SK-N-SH treated with all-trans-retinoic acid at 6 μM for 48 hours (cell line): ENCODE results near the gene COL4A4.

ENCODE experiments used
- ARNTL ChIP-seq: fragments of 450-650 bp; formaldehyde crosslinking; IDR thresholded peaks from 2 replicates; pipeline ENCODE4 v1.5.0; 2020; ENCODE audit warnings: low read depth, mild to moderate bottlenecking, moderate library complexity, borderline replicate concordance
- BACH2 ChIP-seq: fragments of 250-450 bp; sonication (Bioruptor Pico); IDR thresholded peaks from 2 replicates; pipeline ENCODE4 v1.9.0; 2021; ENCODE audit warnings: mild to moderate bottlenecking, borderline replicate concordance
- CSDC2 ChIP-seq: fragments of 250-450 bp; sonication (Bioruptor Pico); IDR thresholded peaks from 2 replicates; pipeline ENCODE4 v1.5.0; 2020; ENCODE audit warnings: mild to moderate bottlenecking, moderate library complexity
- ESRRG ChIP-seq: fragments of 250-450 bp; sonication (Bioruptor Pico); IDR thresholded peaks from 2 replicates; pipeline ENCODE4 v1.6.1; 2021; ENCODE audit warnings: mild to moderate bottlenecking
- OSR1 ChIP-seq: fragments of 250-450 bp; sonication (Bioruptor Pico); IDR thresholded peaks from 2 replicates; pipeline ENCODE4 v1.8.0; 2022; ENCODE audit warnings: moderate library complexity, mild to moderate bottlenecking, inconsistent platforms
- PPARA ChIP-seq: fragments of 250-450 bp; sonication (Bioruptor Pico); IDR thresholded peaks from 2 replicates; pipeline ENCODE4 v1.5.0; 2020; ENCODE audit warnings: mild to moderate bottlenecking, borderline replicate concordance
- TCF4 ChIP-seq: fragments of 250-450 bp; sonication (Bioruptor Pico); IDR thresholded peaks from 2 replicates; pipeline ENCODE4 v1.8.0; 2021; ENCODE audit warnings: mild to moderate bottlenecking, moderate library complexity, borderline replicate concordance
- ZC3H10 ChIP-seq: fragments of 250-450 bp; sonication (Bioruptor Pico); IDR thresholded peaks from 2 replicates; pipeline ENCODE4 v1.5.1; 2021; ENCODE audit warnings: mild to moderate bottlenecking, moderate library complexity
- ZNF70 ChIP-seq: fragments of 450-650 bp; formaldehyde crosslinking; IDR thresholded peaks from 2 replicates; pipeline ENCODE4 v1.5.0; 2020; ENCODE audit warnings: mild to moderate bottlenecking, moderate library complexity
- TF ChIP-seq, protein P1 (sequence below): fragments of 250-450 bp; sonication (Bioruptor Pico); IDR thresholded peaks from 2 replicates; pipeline ENCODE4 v1.8.0; 2021; ENCODE audit warnings: low read depth, mild to moderate bottlenecking, moderate library complexity, borderline replicate concordance
- TF ChIP-seq, protein P2 (sequence below): fragments of 250-450 bp; sonication (Bioruptor Pico); IDR thresholded peaks from 2 replicates; pipeline ENCODE4 v1.8.0; 2020; ENCODE audit warnings: mild to moderate bottlenecking, moderate library complexity, borderline replicate concordance
- TF ChIP-seq, protein P3 (sequence below): fragments of 250-450 bp; sonication (Bioruptor Pico); IDR thresholded peaks from 2 replicates; pipeline ENCODE4 v1.5.0; 2020; ENCODE audit warnings: mild to moderate bottlenecking, moderate library complexity
- TF ChIP-seq, protein P4 (sequence below): fragments of 250-450 bp; sonication (Bioruptor Pico); IDR thresholded peaks from 2 replicates; pipeline ENCODE4 v1.5.1; 2020; ENCODE audit warnings: low read depth, mild to moderate bottlenecking, moderate library complexity

DNA sequence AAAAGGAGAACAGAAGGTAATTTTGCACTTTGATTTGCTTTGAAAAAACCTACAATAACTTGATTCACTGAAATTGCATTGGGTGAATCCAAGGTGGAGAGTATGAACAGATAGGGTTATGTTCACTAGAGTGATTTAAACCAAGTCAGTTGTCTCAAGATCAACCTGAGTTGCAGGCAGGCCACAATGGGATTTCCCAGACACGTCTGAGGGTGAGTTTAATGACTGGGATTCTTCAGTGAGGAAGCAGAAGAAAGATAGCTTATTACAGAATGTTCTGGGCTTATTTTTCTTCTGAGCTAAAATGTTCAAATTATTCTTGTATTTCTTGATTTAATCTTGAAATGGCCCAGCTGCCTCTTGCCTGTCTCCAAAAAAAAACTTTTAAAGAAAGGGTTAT is 20.1 kb downstream of the COL4A4 start:
- TF ChIP-seq ZNF70: no peak
- TF ChIP-seq ESRRG (CRISPR knock-in tag): no peak
- TF ChIP-seq, protein P1, sequence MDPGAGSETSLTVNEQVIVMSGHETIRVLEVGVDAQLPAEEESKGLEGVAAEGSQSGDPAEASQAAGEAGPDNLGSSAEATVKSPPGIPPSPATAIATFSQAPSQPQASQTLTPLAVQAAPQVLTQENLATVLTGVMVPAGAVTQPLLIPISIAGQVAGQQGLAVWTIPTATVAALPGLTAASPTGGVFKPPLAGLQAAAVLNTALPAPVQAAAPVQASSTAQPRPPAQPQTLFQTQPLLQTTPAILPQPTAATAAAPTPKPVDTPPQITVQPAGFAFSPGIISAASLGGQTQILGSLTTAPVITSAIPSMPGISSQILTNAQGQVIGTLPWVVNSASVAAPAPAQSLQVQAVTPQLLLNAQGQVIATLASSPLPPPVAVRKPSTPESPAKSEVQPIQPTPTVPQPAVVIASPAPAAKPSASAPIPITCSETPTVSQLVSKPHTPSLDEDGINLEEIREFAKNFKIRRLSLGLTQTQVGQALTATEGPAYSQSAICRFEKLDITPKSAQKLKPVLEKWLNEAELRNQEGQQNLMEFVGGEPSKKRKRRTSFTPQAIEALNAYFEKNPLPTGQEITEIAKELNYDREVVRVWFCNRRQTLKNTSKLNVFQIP: no peak
- TF ChIP-seq, protein P2, sequence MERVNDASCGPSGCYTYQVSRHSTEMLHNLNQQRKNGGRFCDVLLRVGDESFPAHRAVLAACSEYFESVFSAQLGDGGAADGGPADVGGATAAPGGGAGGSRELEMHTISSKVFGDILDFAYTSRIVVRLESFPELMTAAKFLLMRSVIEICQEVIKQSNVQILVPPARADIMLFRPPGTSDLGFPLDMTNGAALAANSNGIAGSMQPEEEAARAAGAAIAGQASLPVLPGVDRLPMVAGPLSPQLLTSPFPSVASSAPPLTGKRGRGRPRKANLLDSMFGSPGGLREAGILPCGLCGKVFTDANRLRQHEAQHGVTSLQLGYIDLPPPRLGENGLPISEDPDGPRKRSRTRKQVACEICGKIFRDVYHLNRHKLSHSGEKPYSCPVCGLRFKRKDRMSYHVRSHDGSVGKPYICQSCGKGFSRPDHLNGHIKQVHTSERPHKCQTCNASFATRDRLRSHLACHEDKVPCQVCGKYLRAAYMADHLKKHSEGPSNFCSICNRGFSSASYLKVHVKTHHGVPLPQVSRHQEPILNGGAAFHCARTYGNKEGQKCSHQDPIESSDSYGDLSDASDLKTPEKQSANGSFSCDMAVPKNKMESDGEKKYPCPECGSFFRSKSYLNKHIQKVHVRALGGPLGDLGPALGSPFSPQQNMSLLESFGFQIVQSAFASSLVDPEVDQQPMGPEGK: no peak
- TF ChIP-seq TCF4 (CRISPR knock-in tag): no peak
- TF ChIP-seq ZC3H10 (CRISPR knock-in tag): no peak
- TF ChIP-seq ARNTL: no peak
- no peak for TF ChIP-seq BACH2 (CRISPR knock-in tag)
- TF ChIP-seq, protein P3, sequence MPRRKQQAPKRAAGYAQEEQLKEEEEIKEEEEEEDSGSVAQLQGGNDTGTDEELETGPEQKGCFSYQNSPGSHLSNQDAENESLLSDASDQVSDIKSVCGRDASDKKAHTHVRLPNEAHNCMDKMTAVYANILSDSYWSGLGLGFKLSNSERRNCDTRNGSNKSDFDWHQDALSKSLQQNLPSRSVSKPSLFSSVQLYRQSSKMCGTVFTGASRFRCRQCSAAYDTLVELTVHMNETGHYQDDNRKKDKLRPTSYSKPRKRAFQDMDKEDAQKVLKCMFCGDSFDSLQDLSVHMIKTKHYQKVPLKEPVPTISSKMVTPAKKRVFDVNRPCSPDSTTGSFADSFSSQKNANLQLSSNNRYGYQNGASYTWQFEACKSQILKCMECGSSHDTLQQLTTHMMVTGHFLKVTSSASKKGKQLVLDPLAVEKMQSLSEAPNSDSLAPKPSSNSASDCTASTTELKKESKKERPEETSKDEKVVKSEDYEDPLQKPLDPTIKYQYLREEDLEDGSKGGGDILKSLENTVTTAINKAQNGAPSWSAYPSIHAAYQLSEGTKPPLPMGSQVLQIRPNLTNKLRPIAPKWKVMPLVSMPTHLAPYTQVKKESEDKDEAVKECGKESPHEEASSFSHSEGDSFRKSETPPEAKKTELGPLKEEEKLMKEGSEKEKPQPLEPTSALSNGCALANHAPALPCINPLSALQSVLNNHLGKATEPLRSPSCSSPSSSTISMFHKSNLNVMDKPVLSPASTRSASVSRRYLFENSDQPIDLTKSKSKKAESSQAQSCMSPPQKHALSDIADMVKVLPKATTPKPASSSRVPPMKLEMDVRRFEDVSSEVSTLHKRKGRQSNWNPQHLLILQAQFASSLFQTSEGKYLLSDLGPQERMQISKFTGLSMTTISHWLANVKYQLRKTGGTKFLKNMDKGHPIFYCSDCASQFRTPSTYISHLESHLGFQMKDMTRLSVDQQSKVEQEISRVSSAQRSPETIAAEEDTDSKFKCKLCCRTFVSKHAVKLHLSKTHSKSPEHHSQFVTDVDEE (CRISPR knock-in tag): no peak
- TF ChIP-seq CSDC2 (CRISPR knock-in tag): no peak
- TF ChIP-seq OSR1 (CRISPR knock-in tag): no peak
- TF ChIP-seq, protein P4, sequence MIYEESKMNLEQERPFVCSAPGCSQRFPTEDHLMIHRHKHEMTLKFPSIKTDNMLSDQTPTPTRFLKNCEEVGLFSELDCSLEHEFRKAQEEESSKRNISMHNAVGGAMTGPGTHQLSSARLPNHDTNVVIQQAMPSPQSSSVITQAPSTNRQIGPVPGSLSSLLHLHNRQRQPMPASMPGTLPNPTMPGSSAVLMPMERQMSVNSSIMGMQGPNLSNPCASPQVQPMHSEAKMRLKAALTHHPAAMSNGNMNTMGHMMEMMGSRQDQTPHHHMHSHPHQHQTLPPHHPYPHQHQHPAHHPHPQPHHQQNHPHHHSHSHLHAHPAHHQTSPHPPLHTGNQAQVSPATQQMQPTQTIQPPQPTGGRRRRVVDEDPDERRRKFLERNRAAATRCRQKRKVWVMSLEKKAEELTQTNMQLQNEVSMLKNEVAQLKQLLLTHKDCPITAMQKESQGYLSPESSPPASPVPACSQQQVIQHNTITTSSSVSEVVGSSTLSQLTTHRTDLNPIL (CRISPR knock-in tag): no peak
- no peak for TF ChIP-seq PPARA (CRISPR knock-in tag)
